Measurements from ENCODE around the gene MESP1.

The MESP1 gene

GRCh38 chr15:89707577-89707976 is 43.5 kb downstream of the MESP1 start:
- DNase-seq = no peak

GRCh38 chr15:89704411-89704810 is 46.6 kb downstream of the MESP1 start:
- DNase-seq = no peak
